Middle frontal gyrus (tissue), 1 donor: ENCODE data around the gene INPP5D.
"Not testable (repeated sequence)": the region's sequence is repeated elsewhere in the genome, so short reads cannot be mapped to it uniquely, and the experiment has no call there.

Source experiments
- DNase-seq: peaks from one replicate; pipeline ENCODE4 v3.0.0-alpha.2; 2015; ENCODE audit warnings: low spot score; ENCODE audit errors: extremely low spot score

INPP5D gene

DNA sequence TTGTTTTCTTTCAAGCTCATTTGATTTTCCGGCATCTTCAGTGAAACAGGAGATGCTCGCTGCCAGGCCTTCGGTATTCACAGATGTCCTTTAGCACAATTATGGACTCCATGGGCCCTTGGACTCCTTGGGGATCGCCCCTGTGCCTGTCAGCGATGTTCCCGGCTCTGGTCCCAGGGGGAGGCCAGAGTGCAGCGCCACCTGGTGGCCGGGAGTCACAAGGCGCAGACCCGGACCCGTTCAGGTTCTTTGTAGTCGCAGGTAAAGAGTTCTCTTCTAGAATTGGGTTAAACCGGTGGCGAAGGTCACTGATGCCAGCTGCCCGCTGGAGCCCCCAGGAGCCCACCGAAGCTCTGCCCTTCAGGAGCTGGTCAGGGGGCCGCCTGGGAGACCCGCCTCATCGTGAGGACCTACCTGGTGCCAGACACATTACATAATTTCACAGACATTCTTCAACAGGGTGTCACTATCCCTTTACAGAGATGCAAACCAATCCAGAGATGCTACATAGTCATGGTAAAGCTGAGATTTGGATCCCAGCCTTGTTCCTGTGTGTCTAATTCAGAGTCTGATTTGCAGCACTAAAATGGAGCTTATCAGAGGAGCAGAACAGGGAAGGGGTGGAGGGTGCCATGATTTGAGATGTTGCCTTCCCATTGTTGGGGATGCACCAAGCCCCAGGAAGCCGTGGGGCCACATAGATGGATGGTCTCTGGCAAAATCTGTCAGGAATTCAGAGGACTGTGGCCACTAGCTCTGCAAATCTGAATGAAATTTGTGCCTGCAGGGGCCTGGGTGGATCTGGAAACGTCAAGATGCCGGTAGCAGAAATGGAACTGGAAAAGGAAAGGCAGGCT, 6.0 kb upstream of the INPP5D start:
- DNase-seq, result no peak

- no peak for DNase-seq
Observed at GRCh38 chr2:233055362-233055761, 4.8 kb upstream of the INPP5D start.

GRCh38 chr2:233056961-233057605, 3.1 kb upstream of the INPP5D start:
- DNase-seq, result no peak

GRCh38 chr2:233058717-233059546, 1.2 kb upstream of the INPP5D start:
- no peak for DNase-seq

- DNase-seq, result no peak
Observed at GRCh38 chr2:233059547-233059796, 670 bp upstream of the INPP5D start.

GRCh38 chr2:233060501-233060979, 398 bp downstream of the INPP5D start:
- no peak for DNase-seq

- DNase-seq, result no peak
Observed at GRCh38 chr2:233060980-233061590, 943 bp downstream of the INPP5D start.

GRCh38 chr2:233061591-233062450, 1.7 kb downstream of the INPP5D start:
- no peak for DNase-seq

GRCh38 chr2:233062451-233062850, 2.3 kb downstream of the INPP5D start:
- DNase-seq, result no peak

DNA sequence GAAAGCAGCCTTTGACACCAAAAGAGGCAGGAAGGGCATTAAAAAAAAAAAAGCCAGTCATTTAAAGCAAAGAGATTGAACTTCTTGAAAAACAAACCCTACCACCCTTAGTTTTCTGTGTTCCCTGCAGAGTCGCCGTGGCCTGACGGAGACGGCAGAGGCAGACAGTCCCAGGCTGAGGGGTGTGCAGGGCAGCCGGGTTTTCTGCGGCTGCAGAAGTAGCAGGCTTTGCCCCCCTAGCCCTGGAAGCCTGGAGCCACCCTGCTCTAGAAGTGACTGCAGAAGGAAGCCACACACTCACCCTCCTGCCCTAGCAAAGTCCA, 2.8 kb downstream of the INPP5D start:
- DNase-seq, result no peak

DNA sequence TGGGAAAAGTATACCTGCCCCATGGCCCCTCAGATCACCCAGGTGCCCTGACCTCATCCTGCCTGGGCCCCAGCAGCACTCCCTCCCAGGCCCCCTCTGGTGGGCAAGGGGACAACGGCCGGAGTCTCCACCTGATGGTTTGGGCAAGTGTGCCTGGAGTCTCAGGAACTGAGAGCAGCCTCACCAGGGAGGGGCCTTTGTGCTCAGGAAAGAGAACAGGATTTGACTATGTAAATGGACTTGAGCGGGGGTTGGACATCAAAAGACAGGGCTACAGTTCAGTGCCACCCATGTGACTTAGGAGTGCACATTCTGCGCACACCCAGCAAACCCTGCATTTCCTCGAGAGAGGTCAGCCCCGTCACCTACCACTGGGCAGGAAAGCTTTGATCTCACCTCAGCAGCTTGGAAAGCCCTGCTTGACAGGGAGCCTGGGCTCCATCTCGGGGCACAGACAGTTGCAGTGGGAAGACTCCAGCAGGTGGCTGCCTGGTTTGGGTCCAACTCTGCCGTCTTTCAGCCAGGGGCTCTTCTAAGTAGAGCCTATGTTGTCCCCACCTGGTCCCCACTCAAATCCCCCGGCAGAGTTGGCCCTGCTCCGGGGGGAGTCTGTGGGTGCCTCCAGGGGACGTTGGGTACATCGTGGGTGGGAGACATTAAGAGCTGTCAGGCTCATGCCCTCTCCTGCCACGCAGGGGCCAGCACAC, 3.3 kb downstream of the INPP5D start:
- no peak for DNase-seq

- no peak for DNase-seq
Observed at GRCh38 chr2:233063976-233064411, 3.9 kb downstream of the INPP5D start.

- DNase-seq, result no peak
Observed at GRCh38 chr2:233064530-233065199, 4.5 kb downstream of the INPP5D start.

GRCh38 chr2:233065200-233065589, 5.1 kb downstream of the INPP5D start:
- DNase-seq, result not testable (repeated sequence)

GRCh38 chr2:233065954-233066470, 5.9 kb downstream of the INPP5D start:
- no peak for DNase-seq

- DNase-seq, result no peak
Observed at GRCh38 chr2:233068762-233069418, 8.7 kb downstream of the INPP5D start.

- no peak for DNase-seq
Observed at GRCh38 chr2:233072838-233073237, 12.7 kb downstream of the INPP5D start.

DNA sequence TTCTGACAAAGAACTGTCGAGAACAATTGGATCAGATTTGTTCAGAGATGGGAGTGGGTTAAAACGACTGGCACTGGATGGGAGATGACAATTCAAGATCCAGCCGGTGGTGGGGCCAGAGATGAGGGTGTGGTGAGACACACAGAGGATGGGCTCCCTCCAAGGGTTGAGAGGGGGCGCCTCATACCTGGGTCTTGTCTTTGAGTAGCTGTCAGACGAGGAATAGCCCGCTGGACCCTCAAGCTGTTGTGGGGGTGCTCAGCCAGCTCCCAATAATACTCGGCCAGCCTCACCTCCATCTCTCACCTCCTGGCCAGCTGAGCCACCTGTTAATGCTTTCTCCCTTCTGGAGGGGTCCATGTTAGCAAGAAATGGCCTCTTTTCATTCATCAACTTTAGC, 14.0 kb downstream of the INPP5D start:
- no peak for DNase-seq
